Upper lobe of left lung (tissue), 6 donors: ENCODE data around the gene ZNF438. TPM values are rescaled to one million over a fixed set of nuclear protein-coding genes. Genes with fewer than 3 reads are reported as not detected.
"Not testable (repeated sequence)": the region's sequence is repeated elsewhere in the genome, so short reads cannot be mapped to it uniquely, and the experiment has no call there.

Source experiments
- ATAC-seq, 2 donors: fragments of 200-7000 bp; cut with Tn5 transposase; one replicate each; pipeline ENCODE4 v1.9.1; 2022; ENCODE audit warnings: mild to moderate bottlenecking in 2 of 2, moderate library complexity in 2 of 2; ENCODE audit not compliant: low FRiP score in 2 of 2
- DNase-seq, 2 donors: peaks; one replicate each; pipeline ENCODE4 v3.0.0-alpha.2; 2019 to 2020
- H3K27ac ChIP-seq, 4 donors: fragments of 200-600 bp; sonication (generic); one replicate each; pipeline ENCODE4 v1.5.1; 2016 to 2019
- H3K27me3 ChIP-seq, 4 donors: fragments of 200-600 bp; sonication (generic); one replicate each; pipeline ENCODE4 v1.5.1; 2017 to 2019
- H3K36me3 ChIP-seq, 4 donors: fragments of 200-600 bp; sonication (generic); one replicate each; pipeline ENCODE4 v1.5.1; 2016 to 2019
- H3K4me1 ChIP-seq, 4 donors: fragments of 200-600 bp; sonication (generic); one replicate each; pipeline ENCODE4 v1.5.1; 2018 to 2019
- H3K4me3 ChIP-seq, 4 donors: fragments of 200-600 bp; sonication (generic); one replicate each; pipeline ENCODE4 v1.5.1; 2017 to 2019; ENCODE audit warnings: mild to moderate bottlenecking in 2 of 4, moderate library complexity in 1 of 4
- H3K9me3 ChIP-seq, 4 donors: fragments of 200-600 bp; sonication (generic); one replicate each; pipeline ENCODE4 v1.5.1; 2018 to 2019
- EP300 ChIP-seq, 4 donors: sonication (generic); formaldehyde crosslinking; IDR thresholded peaks; one replicate each; pipeline ENCODE4 v1.5.1; 2017; ENCODE audit warnings: antibody characterized with exemption in 4 of 4, control low read depth in 2 of 4
- POLR2A ChIP-seq, 4 donors: fragments of 450-650 bp; IDR thresholded peaks; one replicate each; pipeline ENCODE4 v1.5.1; 2016 to 2017; ENCODE audit warnings: antibody characterized with exemption in 4 of 4, mild to moderate bottlenecking in 2 of 4
- POLR2AphosphoS5 ChIP-seq, 2 donors: sonication (generic); formaldehyde crosslinking; IDR thresholded peaks; one replicate each; pipeline ENCODE4 v1.5.1; 2017; ENCODE audit warnings: antibody characterized with exemption in 2 of 2
- WGBS, 2 donors: methylation state at CpG; one replicate each; pipeline ENCODE4 v1.1.5; 2017 to 2018; 5-methylcytosine and 5-hydroxymethylcytosine counted together
- total RNA-seq, 6 donors: library from RNA; depleted of rRNA in 4 of 6; stranded (reverse); fragments of >200 nt in 4 of 6; gene quantifications; one replicate each; pipeline versions ENCODE4 v1.1.0 to v1.2.1, GENCODE V29; 2016 to 2021
- TF ChIP-seq, protein P1 (sequence below), 6 experiments: fragments of 450-650 bp in 4 of 6; fragments of 200-600 bp in 2 of 6; sonication (generic) in 2 of 6; IDR thresholded peaks; one replicate each; pipeline ENCODE4 v1.5.1; 2016 to 2019; ENCODE audit warnings: antibody characterized with exemption in 6 of 6
- donor health status: DM: no; HTN: no; CAD: no; lungs with moderate emphysema.
- donor health status: DM: no; HTN: yes; CAD: no; lungs with severe emphysema.

Gene ZNF438
- total RNA-seq, 6 donors from 2014 or later, result 10.5 to 25.1 (median 13.7) TPM

GRCh38 chr10:31063841-31064240 lies 32.2 kb upstream of the ZNF438 start:
- Histone ChIP-seq H3K9me3 (no peaks in the 10 kb centered on the region), H3K4me1 (peaks cover 0 to 5% (median 1%) of the 10 kb centered on the region in 4 donors), H3K36me3 (no peaks in the 10 kb centered on the region), H3K4me3 (no peak overlapping the region), H3K27me3 (no peaks in the 10 kb centered on the region), H3K27ac (no peak overlapping the region)
- WGBS, 2 donors, result 92 to 95% methylated on average over 4 to 5 of the region's 6 CpGs
- DNase-seq, result no peak
- peak in 1 of 2 donors; percentile 21 for ATAC-seq
- TF ChIP-seq POLR2A (IDR thresholded peaks at IDR 0.05), result no peak
- no peak for TF ChIP-seq POLR2AphosphoS5 (IDR thresholded peaks at IDR 0.05)
- TF ChIP-seq EP300 (IDR thresholded peaks at IDR 0.05), result no peak
- TF ChIP-seq, protein P1, sequence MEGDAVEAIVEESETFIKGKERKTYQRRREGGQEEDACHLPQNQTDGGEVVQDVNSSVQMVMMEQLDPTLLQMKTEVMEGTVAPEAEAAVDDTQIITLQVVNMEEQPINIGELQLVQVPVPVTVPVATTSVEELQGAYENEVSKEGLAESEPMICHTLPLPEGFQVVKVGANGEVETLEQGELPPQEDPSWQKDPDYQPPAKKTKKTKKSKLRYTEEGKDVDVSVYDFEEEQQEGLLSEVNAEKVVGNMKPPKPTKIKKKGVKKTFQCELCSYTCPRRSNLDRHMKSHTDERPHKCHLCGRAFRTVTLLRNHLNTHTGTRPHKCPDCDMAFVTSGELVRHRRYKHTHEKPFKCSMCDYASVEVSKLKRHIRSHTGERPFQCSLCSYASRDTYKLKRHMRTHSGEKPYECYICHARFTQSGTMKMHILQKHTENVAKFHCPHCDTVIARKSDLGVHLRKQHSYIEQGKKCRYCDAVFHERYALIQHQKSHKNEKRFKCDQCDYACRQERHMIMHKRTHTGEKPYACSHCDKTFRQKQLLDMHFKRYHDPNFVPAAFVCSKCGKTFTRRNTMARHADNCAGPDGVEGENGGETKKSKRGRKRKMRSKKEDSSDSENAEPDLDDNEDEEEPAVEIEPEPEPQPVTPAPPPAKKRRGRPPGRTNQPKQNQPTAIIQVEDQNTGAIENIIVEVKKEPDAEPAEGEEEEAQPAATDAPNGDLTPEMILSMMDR (IDR thresholded peaks at IDR 0.05), result no peak

DNA sequence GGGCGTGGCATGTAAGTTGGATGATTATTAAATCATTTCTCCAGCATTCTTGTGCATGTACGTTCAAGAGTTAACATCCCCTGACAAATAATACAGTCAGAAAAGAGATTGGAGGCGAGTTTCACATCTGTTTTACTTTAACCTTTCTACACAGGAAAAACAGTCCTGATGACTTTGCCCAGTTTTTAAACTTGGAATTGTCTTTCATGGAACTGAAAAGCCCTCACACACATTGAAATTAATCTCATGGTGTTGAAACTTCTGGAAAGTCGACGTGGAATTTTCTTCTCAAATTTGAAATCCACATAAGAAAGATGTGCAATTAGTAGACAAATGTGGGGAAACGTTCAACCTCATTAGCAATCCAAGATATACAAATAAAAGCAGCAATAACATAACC lies 31.2 kb upstream of the ZNF438 start:
- Histone ChIP-seq H3K9me3 (no peaks in the 10 kb centered on the region), H3K4me1 (peaks cover 0 to 5% (median 1%) of the 10 kb centered on the region in 4 donors), H3K36me3 (no peaks in the 10 kb centered on the region), H3K4me3 (no peak overlapping the region), H3K27me3 (no peaks in the 10 kb centered on the region), H3K27ac (no peak overlapping the region)
- ATAC-seq, result no peak
- 60 to 73% methylated on average over 6 of the region's 6 CpGs for WGBS, 2 donors
- TF ChIP-seq POLR2A (IDR thresholded peaks at IDR 0.05) (no peak), POLR2AphosphoS5 (IDR thresholded peaks at IDR 0.05) (no peak), EP300 (IDR thresholded peaks at IDR 0.05) (no peak)
- TF ChIP-seq, protein P1 (IDR thresholded peaks at IDR 0.05), result no peak
- DNase-seq, result no peak

- no peaks in the 10 kb centered on the region for H3K36me3 ChIP-seq
- H3K27me3 ChIP-seq, result no peaks in the 10 kb centered on the region
- no peak for ATAC-seq
- peaks cover 0 to 5% (median 1%) of the 10 kb centered on the region in 4 donors for H3K4me1 ChIP-seq
- DNase-seq, result no peak
- 98 to 99% methylated on average over 9 of the region's 9 CpGs for WGBS, 2 donors
- no peaks in the 10 kb centered on the region for H3K9me3 ChIP-seq
- H3K27ac ChIP-seq, result no peak overlapping the region
- TF ChIP-seq POLR2A (IDR thresholded peaks at IDR 0.05) (no peak), EP300 (IDR thresholded peaks at IDR 0.05) (no peak), POLR2AphosphoS5 (IDR thresholded peaks at IDR 0.05) (no peak)
- TF ChIP-seq, protein P1 (IDR thresholded peaks at IDR 0.05), result no peak
- H3K4me3 ChIP-seq, result no peak overlapping the region
Measured at GRCh38 chr10:31061941-31062340, 30.3 kb upstream of the ZNF438 start.

GRCh38 chr10:31058795-31059703 lies 27.4 kb upstream of the ZNF438 start:
- no peak for TF ChIP-seq POLR2A (IDR thresholded peaks at IDR 0.05)
- TF ChIP-seq, protein P1 (IDR thresholded peaks at IDR 0.05), result no peak
- TF ChIP-seq POLR2AphosphoS5 (IDR thresholded peaks at IDR 0.05), result no peak
- no peak for TF ChIP-seq EP300 (IDR thresholded peaks at IDR 0.05)
- no peak for ATAC-seq
- no peaks in the 10 kb centered on the region for H3K36me3 ChIP-seq
- no peaks in the 10 kb centered on the region for H3K9me3 ChIP-seq
- no peak for DNase-seq
- no peak overlapping the region for H3K4me3 ChIP-seq
- H3K27ac ChIP-seq, result no peak overlapping the region
- H3K4me1 ChIP-seq, result peaks cover 0 to 1% (median 0%) of the 10 kb centered on the region in 4 donors
- WGBS, 2 donors, result 65 to 69% methylated on average over 2 of the region's 2 CpGs
- no peaks in the 10 kb centered on the region for H3K27me3 ChIP-seq

- not testable (repeated sequence) for ATAC-seq, H3K27me3 ChIP-seq, H3K27ac ChIP-seq, H3K4me3 ChIP-seq, H3K9me3 ChIP-seq, H3K4me1 ChIP-seq, H3K36me3 ChIP-seq, DNase-seq
- WGBS, 2 donors, result 82 to 84% methylated on average over 4 to 8 of the region's 8 CpGs
Measured at GRCh38 chr10:31056678-31057077, 25.0 kb upstream of the ZNF438 start.
